ENCODE measurements around the gene CAMKK2.

DNA sequence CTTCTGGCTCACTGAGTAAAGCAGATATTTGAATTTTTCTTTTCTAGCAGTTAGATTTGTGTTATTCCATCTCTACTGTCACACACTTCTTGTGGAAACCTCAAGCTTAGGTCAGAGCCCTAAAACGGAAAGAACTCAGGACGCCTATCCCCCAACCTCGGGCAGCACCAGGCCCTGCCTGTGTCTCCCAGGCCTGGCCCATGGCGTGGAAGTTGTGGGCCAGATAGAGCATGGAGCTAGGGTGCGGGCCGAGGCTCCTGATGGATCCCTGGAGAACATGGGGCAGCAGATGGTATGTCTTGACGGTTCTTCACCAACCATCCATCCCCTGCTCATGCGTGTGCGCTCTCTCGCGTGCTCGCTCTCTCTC, 66.0 kb downstream of the CAMKK2 start:
- TF ChIP-seq CTCF (IDR thresholded peaks at IDR 0.05) (no peak), POLR2A (IDR thresholded peaks at IDR 0.05) (no peak), POLR2AphosphoS5 (IDR thresholded peaks at IDR 0.05) (no peak)
